ENCODE data around the gene KRTAP5-4. TPM values are rescaled to one million over a fixed set of nuclear protein-coding genes. Genes with fewer than 3 reads are reported as not detected.

Gene KRTAP5-4
- total and polyA plus RNA-seq, 7 donors = not detected

DNA sequence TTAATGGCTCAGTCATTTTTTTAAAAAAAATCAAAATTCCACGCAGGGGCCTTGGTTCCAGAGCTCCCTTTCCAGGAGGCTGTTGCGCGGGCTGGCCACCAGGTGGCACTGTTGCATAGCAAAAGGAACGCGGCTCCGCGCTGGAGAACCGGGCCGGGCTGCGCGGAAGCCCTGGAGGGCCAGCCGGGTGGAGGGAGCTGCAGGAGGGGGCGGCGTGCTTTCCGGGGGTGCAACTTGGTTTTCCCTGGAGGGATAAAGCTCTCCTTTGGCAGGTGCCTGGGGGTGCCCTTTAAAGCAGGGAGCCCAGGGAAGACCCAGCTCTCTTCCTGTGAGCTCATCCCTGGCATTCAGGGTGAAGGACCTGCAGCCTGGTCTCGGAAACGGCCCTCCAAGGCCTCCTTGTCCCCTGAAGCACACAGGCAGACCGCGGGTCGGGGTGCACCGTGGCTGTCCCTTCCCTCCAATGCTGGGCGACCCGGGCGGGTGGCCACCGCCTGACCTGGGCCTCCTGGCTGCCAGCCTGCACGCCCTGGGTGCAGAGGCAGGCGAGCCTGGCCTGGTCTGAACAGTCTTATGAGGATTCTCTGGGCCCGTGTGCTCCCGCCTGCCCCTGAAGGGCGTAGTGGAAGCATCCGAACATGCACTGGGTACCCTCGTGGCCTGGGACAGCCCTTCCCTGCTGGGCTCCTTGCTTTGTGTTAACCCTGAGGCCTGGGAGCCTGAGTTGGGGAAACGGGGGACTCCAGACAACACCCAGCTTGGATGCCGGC is 31.0 kb upstream of the KRTAP5-4 start:
- no peak overlapping the region for H3K4me3 ChIP-seq
- peak; percentile 84 for DNase-seq
- WGBS, 2 donors = 34 to 39% methylated on average over 34 of the region's 34 CpGs
- H3K27me3 ChIP-seq = peaks cover 0 to 23% (median 0%) of the 10 kb centered on the region in 3 donors
- no peak overlapping the region for H3K27ac ChIP-seq
- no peaks in the 10 kb centered on the region for H3K9me3 ChIP-seq
- TF ChIP-seq CTCF (IDR thresholded peaks at IDR 0.05) (peak; percentile 89 to 97 (median 94)), EP300 (IDR thresholded peaks at IDR 0.05) (no peak), POLR2A (IDR thresholded peaks at IDR 0.05) (no peak)
- peaks cover 0 to 5% (median 4%) of the 10 kb centered on the region in 4 donors for H3K4me1 ChIP-seq
- intact Hi-C loops (cut with DNase I) = loop anchor here (1.0 to 5.0 kb wide), 3 partner anchors 40 to 499 kb away; no protein-coding TSS in a partner anchor
- no peaks in the 10 kb centered on the region for H3K36me3 ChIP-seq

DNA sequence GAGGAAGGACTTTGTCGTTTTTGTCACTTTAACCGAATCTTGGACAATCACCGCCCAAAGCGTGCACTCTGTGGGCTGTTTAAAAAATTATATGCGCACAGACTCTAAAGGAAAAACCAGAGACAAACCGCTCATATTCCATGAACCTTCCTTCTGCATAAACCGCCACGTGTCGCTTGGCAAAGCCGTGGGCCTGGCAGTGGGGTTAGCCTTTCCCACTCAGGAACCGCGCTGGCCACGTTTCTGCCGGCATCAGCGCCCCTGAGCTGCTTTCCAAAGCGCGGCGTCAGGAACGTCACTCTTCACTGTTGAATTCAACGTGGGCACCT is 30.5 kb upstream of the KRTAP5-4 start:
- Histone ChIP-seq H3K27ac (no peak overlapping the region), H3K9me3 (no peaks in the 10 kb centered on the region), H3K36me3 (no peaks in the 10 kb centered on the region), H3K4me1 (peaks cover 0 to 5% (median 4%) of the 10 kb centered on the region in 4 donors), H3K4me3 (no peak overlapping the region), H3K27me3 (peaks cover 0 to 23% (median 0%) of the 10 kb centered on the region in 3 donors)
- intact Hi-C loops (cut with DNase I) = loop anchor here (1.0 to 5.0 kb wide), 3 partner anchors 40 to 500 kb away; no protein-coding TSS in a partner anchor
- DNase-seq = no peak
- TF ChIP-seq POLR2A (IDR thresholded peaks at IDR 0.05) (no peak), POLR2AphosphoS5 (IDR thresholded peaks at IDR 0.05) (no peak), EP300 (IDR thresholded peaks at IDR 0.05) (no peak), CTCF (IDR thresholded peaks at IDR 0.05) (no peak)
- WGBS, 2 donors = 52 to 58% methylated on average over 20 of the region's 20 CpGs

- peak; percentile 57 for DNase-seq
- Histone ChIP-seq H3K4me1 (peaks cover 0 to 5% (median 4%) of the 10 kb centered on the region in 4 donors), H3K4me3 (no peak overlapping the region), H3K27ac (no peak overlapping the region), H3K36me3 (no peaks in the 10 kb centered on the region), H3K9me3 (no peaks in the 10 kb centered on the region), H3K27me3 (peaks cover 0 to 23% (median 0%) of the 10 kb centered on the region in 3 donors)
- intact Hi-C loops (cut with DNase I) = loop anchor here (1.0 to 5.0 kb wide), 3 partner anchors 41 to 500 kb away; no protein-coding TSS in a partner anchor
- WGBS, 2 donors = 86 to 88% methylated on average over 19 of the region's 19 CpGs
- TF ChIP-seq POLR2A (IDR thresholded peaks at IDR 0.05) (no peak), CTCF (IDR thresholded peaks at IDR 0.05) (no peak), EP300 (IDR thresholded peaks at IDR 0.05) (no peak), POLR2AphosphoS5 (IDR thresholded peaks at IDR 0.05) (no peak)
Observed at GRCh38 chr11:1652026-1652425, 30.1 kb upstream of the KRTAP5-4 start.

GRCh38 chr11:1651411-1651980 is 29.6 kb upstream of the KRTAP5-4 start:
- Histone ChIP-seq H3K36me3 (no peaks in the 10 kb centered on the region), H3K27me3 (peaks cover 0 to 23% (median 0%) of the 10 kb centered on the region in 3 donors), H3K4me1 (peaks cover 0 to 5% (median 4%) of the 10 kb centered on the region in 4 donors), H3K9me3 (no peaks in the 10 kb centered on the region), H3K27ac (no peak overlapping the region), H3K4me3 (no peak overlapping the region)
- no peak for TF ChIP-seq EP300 (IDR thresholded peaks at IDR 0.05)
- TF ChIP-seq POLR2AphosphoS5 (IDR thresholded peaks at IDR 0.05) = no peak
- no peak for TF ChIP-seq POLR2A (IDR thresholded peaks at IDR 0.05)
- no peak for TF ChIP-seq CTCF (IDR thresholded peaks at IDR 0.05)
- intact Hi-C loops (cut with DNase I) = loop anchor here (5.0 kb wide), 1 partner anchor 501 kb away; no protein-coding TSS in a partner anchor
- DNase-seq = peak; percentile 28
- 84% methylated on average over 7 of the region's 7 CpGs for WGBS, 2 donors
